Measurements from ENCODE around the gene SBK2. TPM values are rescaled to one million over a fixed set of nuclear protein-coding genes. Genes with fewer than 3 reads are reported as not detected.
A peak's percentile ranks its signal among the peaks of the same experiment; 100 is the strongest.
"Not testable (repeated sequence)": the region's sequence is repeated elsewhere in the genome, so short reads cannot be mapped to it uniquely, and the experiment has no call there.

Gene SBK2
- total RNA-seq, 1 experiment from 2014 or later: 3.5 TPM

DNA sequence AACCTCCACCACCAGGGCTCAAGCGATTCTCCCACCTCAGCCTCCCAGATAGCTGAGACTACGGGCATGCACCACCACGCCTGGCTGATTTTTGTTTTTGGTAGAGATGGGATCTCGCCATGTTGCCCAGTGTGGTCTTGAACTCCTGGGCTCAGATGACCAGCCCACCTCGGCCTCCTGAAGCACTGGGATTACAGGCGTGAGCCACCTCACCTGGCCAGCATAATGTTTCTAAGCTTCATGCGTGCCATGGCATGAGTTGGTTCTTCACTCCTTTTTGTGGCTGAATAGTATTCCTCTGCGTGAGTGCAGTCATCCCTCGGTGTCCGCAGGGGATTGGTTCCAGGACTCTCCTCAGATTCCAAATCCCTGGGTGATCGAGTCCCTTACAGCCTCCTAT, 47.9 kb upstream of the SBK2 start:
- Histone ChIP-seq H3K27me3 (ENCODE audit: insufficient read depth, low read depth) (0 out of 2 replicates have a peak, but pooled peaks cover 5% of the 10 kb centered on the region), H3K27ac (no peak overlapping the region), H3K9me3 (ENCODE audit: insufficient read depth, low read depth) (no peaks in the 10 kb centered on the region), H3K36me3 (ENCODE audit: low read depth) (no peaks in the 10 kb centered on the region), H3K4me3 (no peak overlapping the region), H4K20me1 (ENCODE audit: insufficient read depth) (no peaks in the 10 kb centered on the region), H3F3A (ENCODE audit: insufficient read depth, low read depth) (peaks cover 49% of the 10 kb centered on the region; the same call in 1 of the 2 replicates), H3K4me1 (replicated peaks; ENCODE audit: insufficient read depth) (peaks cover 14% of the 10 kb centered on the region), H3K4me2 (0 out of 2 replicates have a peak overlapping the region, but pooled peaks have one; percentile 74), H3K79me2 (ENCODE audit: low read depth) (peaks cover 12% of the 10 kb centered on the region), H3K9me2 (ENCODE audit: insufficient read depth) (no peaks in the 10 kb centered on the region), H2AFZ (no peak overlapping the region)
- DNase-seq: no peak
- no peak for TF ChIP-seq EZH2 (IDR thresholded peaks at IDR 0.05; ENCODE audit: low read depth)
- TF ChIP-seq, protein P1, sequence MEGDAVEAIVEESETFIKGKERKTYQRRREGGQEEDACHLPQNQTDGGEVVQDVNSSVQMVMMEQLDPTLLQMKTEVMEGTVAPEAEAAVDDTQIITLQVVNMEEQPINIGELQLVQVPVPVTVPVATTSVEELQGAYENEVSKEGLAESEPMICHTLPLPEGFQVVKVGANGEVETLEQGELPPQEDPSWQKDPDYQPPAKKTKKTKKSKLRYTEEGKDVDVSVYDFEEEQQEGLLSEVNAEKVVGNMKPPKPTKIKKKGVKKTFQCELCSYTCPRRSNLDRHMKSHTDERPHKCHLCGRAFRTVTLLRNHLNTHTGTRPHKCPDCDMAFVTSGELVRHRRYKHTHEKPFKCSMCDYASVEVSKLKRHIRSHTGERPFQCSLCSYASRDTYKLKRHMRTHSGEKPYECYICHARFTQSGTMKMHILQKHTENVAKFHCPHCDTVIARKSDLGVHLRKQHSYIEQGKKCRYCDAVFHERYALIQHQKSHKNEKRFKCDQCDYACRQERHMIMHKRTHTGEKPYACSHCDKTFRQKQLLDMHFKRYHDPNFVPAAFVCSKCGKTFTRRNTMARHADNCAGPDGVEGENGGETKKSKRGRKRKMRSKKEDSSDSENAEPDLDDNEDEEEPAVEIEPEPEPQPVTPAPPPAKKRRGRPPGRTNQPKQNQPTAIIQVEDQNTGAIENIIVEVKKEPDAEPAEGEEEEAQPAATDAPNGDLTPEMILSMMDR (conservative IDR thresholded peaks at IDR 0.05): no peak
- intact Hi-C loops (cut with micrococcal nuclease; ENCODE audit: unreplicated experiment): no loop called here
- no TSS peak for BruUV-seq (replicated peaks)
- POLR2A ChIA-PET (ENCODE audit: unreplicated experiment): interaction anchor here (0.6 to 0.7 kb wide), 2 partner anchors 35 to 65 kb away, joined by 3 to 6 read pairs; no protein-coding TSS in a partner anchor
- CTCF ChIA-PET: interaction anchor here (0.6 kb wide), 1 partner anchor 46 kb away, joined by 3 read pairs; no protein-coding TSS in a partner anchor

DNA sequence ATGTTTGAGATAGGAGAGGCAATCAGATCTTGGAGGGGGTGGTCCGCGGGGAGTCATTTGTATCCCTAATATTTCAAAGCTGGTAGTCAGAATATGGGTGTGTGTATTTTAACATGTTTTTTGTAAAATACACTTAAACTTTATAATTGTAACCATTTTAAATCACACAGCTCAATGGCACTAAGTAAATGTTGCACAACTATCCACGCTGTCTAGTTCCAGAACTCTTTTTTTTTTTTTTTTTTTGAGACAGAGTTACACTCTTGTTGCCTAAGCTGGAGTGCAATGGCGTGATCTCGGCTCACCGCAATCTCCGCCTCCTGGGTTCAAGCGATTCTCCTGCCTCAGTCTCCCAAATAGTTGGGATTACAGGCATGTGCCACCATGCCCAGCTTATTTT, 47.0 kb upstream of the SBK2 start:
- H3K27me3 ChIP-seq (ENCODE audit: insufficient read depth, low read depth); POLR2A ChIA-PET (ENCODE audit: unreplicated experiment); intact Hi-C loops (cut with micrococcal nuclease; ENCODE audit: unreplicated experiment); H3K9me2 ChIP-seq (ENCODE audit: insufficient read depth); BruUV-seq (replicated peaks); H3K4me3 ChIP-seq; DNase-seq; H3K36me3 ChIP-seq (ENCODE audit: low read depth); H3K9me3 ChIP-seq (ENCODE audit: insufficient read depth, low read depth); H3K4me2 ChIP-seq; H2AFZ ChIP-seq; H4K20me1 ChIP-seq (ENCODE audit: insufficient read depth); H3K27ac ChIP-seq: not testable (repeated sequence)
- H3K79me2 ChIP-seq (ENCODE audit: low read depth): peaks cover 18% of the 10 kb centered on the region
- H3F3A ChIP-seq (ENCODE audit: insufficient read depth, low read depth): peaks cover 46% of the 10 kb centered on the region; the same call in 1 of the 2 replicates
- CTCF ChIA-PET: interaction anchor here (0.6 kb wide), 1 partner anchor 47 kb away, joined by 3 read pairs; no protein-coding TSS in a partner anchor
- peaks cover 14% of the 10 kb centered on the region for H3K4me1 ChIP-seq (replicated peaks; ENCODE audit: insufficient read depth)

DNA sequence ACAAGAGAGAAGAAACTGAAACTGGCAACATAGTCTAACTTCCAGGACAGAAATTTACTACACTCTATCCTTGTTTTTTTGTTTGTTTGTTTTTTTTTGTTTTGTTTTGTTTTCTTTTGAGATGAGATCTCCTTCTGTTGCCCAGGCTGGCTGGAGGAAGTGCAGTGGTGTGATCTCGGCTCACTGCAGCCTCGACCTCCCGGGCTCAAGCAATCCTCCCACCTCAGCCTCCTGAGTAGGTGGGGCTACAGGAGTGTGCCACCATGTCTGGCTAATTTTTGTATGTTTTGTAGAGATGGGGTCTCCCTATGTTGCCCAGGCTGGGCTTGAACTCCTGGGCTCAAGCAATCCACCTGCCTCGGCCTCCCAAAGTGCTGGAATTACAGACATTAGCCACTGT, 45.4 kb upstream of the SBK2 start:
- peaks cover 18% of the 10 kb centered on the region for H3K79me2 ChIP-seq (ENCODE audit: low read depth)
- H4K20me1 ChIP-seq (ENCODE audit: insufficient read depth); DNase-seq; H3K27me3 ChIP-seq (ENCODE audit: insufficient read depth, low read depth); BruUV-seq (replicated peaks); CTCF ChIA-PET; H2AFZ ChIP-seq; H3K27ac ChIP-seq; H3K4me2 ChIP-seq; intact Hi-C loops (cut with micrococcal nuclease; ENCODE audit: unreplicated experiment); H3K4me3 ChIP-seq; H3K36me3 ChIP-seq (ENCODE audit: low read depth); H3K9me2 ChIP-seq (ENCODE audit: insufficient read depth); H3K9me3 ChIP-seq (ENCODE audit: insufficient read depth, low read depth): not testable (repeated sequence)
- H3K4me1 ChIP-seq (replicated peaks; ENCODE audit: insufficient read depth): peaks cover 14% of the 10 kb centered on the region
- POLR2A ChIA-PET (ENCODE audit: unreplicated experiment): interaction anchor here (0.7 kb wide), 1 partner anchor 97 kb away, joined by 8 read pairs; the partner anchor contains the start of gene NAT14
- peaks cover 43% of the 10 kb centered on the region; the same call in 1 of the 2 replicates for H3F3A ChIP-seq (ENCODE audit: insufficient read depth, low read depth)

DNA sequence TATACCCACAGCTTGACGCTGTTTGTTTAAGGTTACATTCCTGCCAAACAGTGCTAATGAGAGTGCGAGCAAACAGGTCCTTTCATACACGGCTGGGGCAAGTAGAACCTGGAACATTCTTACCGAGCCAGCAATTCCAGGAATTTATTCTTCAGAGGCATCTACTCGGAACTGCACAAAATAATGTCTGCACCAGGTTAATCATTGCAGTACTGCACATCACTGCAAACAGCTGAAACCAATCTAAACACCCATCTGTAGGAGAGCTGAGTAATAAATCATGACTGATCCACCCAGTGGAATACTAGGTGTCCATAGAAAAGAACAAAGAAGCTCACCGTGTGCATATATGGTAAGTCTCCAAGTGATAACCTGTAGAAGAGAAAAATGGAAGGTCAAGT, 44.9 kb upstream of the SBK2 start:
- ChIA-PET POLR2A (ENCODE audit: unreplicated experiment) (interaction anchor here (0.7 to 1.6 kb wide), 2 partner anchors 17 to 97 kb away, joined by 6 to 8 read pairs; partner anchors contain the start of genes FIZ1 and NAT14), CTCF (interaction anchor here (0.6 kb wide), 1 partner anchor 33 kb away, joined by 9 read pairs; no protein-coding TSS in a partner anchor)
- H3F3A ChIP-seq (ENCODE audit: insufficient read depth, low read depth): peaks cover 46% of the 10 kb centered on the region; the same call in 1 of the 2 replicates
- peaks cover 6% of the 10 kb centered on the region; the same call in 1 of the 2 replicates for H3K36me3 ChIP-seq (ENCODE audit: low read depth)
- no TSS peak for BruUV-seq (replicated peaks)
- TF ChIP-seq, protein P1 (conservative IDR thresholded peaks at IDR 0.05): no peak
- TF ChIP-seq EZH2 (IDR thresholded peaks at IDR 0.05; ENCODE audit: low read depth): no peak
- no peak for DNase-seq
- H3K27ac ChIP-seq: no peak overlapping the region
- intact Hi-C loops (cut with micrococcal nuclease; ENCODE audit: unreplicated experiment): no loop called here
- H3K4me1 ChIP-seq (replicated peaks; ENCODE audit: insufficient read depth): peaks cover 13% of the 10 kb centered on the region
- peaks cover 18% of the 10 kb centered on the region for H3K79me2 ChIP-seq (ENCODE audit: low read depth)
- no peak overlapping the region for H2AFZ ChIP-seq
- H4K20me1 ChIP-seq (ENCODE audit: insufficient read depth): peaks cover 2% of the 10 kb centered on the region; the same call in 1 of the 2 replicates
- H3K9me2 ChIP-seq (ENCODE audit: insufficient read depth): no peaks in the 10 kb centered on the region
- H3K9me3 ChIP-seq (ENCODE audit: insufficient read depth, low read depth): no peaks in the 10 kb centered on the region
- no peak overlapping the region for H3K4me3 ChIP-seq
- H3K4me2 ChIP-seq: no peak overlapping the region
- H3K27me3 ChIP-seq (ENCODE audit: insufficient read depth, low read depth): 0 out of 2 replicates have a peak, but pooled peaks cover 5% of the 10 kb centered on the region

Measured in PC-9 (cell line).